ENCODE measurements around the gene FOSL2. TPM values are rescaled to one million over a fixed set of nuclear protein-coding genes. Genes with fewer than 3 reads are reported as not detected.

FOSL2 gene
- total and polyA plus RNA-seq, 4 donors = 23.5 to 97.9 (median 68.5) TPM

GRCh38 chr2:28344756-28345373 lies 47.8 kb upstream of the FOSL2 start:
- TF ChIP-seq, protein P1, sequence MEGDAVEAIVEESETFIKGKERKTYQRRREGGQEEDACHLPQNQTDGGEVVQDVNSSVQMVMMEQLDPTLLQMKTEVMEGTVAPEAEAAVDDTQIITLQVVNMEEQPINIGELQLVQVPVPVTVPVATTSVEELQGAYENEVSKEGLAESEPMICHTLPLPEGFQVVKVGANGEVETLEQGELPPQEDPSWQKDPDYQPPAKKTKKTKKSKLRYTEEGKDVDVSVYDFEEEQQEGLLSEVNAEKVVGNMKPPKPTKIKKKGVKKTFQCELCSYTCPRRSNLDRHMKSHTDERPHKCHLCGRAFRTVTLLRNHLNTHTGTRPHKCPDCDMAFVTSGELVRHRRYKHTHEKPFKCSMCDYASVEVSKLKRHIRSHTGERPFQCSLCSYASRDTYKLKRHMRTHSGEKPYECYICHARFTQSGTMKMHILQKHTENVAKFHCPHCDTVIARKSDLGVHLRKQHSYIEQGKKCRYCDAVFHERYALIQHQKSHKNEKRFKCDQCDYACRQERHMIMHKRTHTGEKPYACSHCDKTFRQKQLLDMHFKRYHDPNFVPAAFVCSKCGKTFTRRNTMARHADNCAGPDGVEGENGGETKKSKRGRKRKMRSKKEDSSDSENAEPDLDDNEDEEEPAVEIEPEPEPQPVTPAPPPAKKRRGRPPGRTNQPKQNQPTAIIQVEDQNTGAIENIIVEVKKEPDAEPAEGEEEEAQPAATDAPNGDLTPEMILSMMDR (IDR thresholded peaks at IDR 0.05; ENCODE audit: control extremely low read depth, extremely low read depth) = no peak
- Histone ChIP-seq H3K27ac (ENCODE audit: low read depth in 1 of 2, low read length in 1 of 2) (no peak overlapping the region), H3K9me3 (ENCODE audit: control insufficient read depth in 4 of 4, insufficient read depth in 3 of 4, low read length in 3 of 4) (no peaks in the 10 kb centered on the region), H3K36me3 (ENCODE audit: control insufficient read depth in 4 of 4, insufficient read depth in 4 of 4, low read length in 4 of 4) (no peaks in the 10 kb centered on the region), H3K9ac (ENCODE audit: insufficient read depth in 1 of 2, low read length in 2 of 2) (no peak overlapping the region), H3K4me3 (no peak overlapping the region), H3K27me3 (ENCODE audit: control insufficient read depth in 3 of 3, insufficient read depth in 3 of 3, low read length in 2 of 3) (peaks cover 0 to 4% (median 0%) of the 10 kb centered on the region in 3 donors), H3K4me1 (ENCODE audit: control insufficient read depth in 5 of 5, insufficient read depth in 5 of 5, low read length in 5 of 5) (peaks cover 0 to 27% (median 6%) of the 10 kb centered on the region in 5 donors)
- 87 to 91% methylated on average over 30 of the region's 30 CpGs for WGBS, 2 donors
- ATAC-seq (ENCODE audit: insufficient read depth, low FRiP score) (no peak), DNase-seq (no peak)

- no peak overlapping the region for H3K9ac ChIP-seq (ENCODE audit: insufficient read depth in 1 of 2, low read length in 2 of 2)
- WGBS, 2 donors = 88 to 91% methylated on average over 8 of the region's 8 CpGs
- no peaks in the 10 kb centered on the region for H3K9me3 ChIP-seq (ENCODE audit: control insufficient read depth in 4 of 4, insufficient read depth in 3 of 4, low read length in 3 of 4)
- no peak overlapping the region for H3K4me3 ChIP-seq
- peaks cover 0 to 4% (median 0%) of the 10 kb centered on the region in 3 donors for H3K27me3 ChIP-seq (ENCODE audit: control insufficient read depth in 3 of 3, insufficient read depth in 3 of 3, low read length in 2 of 3)
- TF ChIP-seq, protein P1 (IDR thresholded peaks at IDR 0.05; ENCODE audit: control extremely low read depth, extremely low read depth) = no peak
- H3K4me1 ChIP-seq (ENCODE audit: control insufficient read depth in 5 of 5, insufficient read depth in 5 of 5, low read length in 5 of 5) = peaks cover 0 to 27% (median 6%) of the 10 kb centered on the region in 5 donors
- no peak overlapping the region for H3K27ac ChIP-seq (ENCODE audit: low read depth in 1 of 2, low read length in 1 of 2)
- DNase-seq = no peak
- no peak for ATAC-seq (ENCODE audit: insufficient read depth, low FRiP score)
- H3K36me3 ChIP-seq (ENCODE audit: control insufficient read depth in 4 of 4, insufficient read depth in 4 of 4, low read length in 4 of 4) = no peaks in the 10 kb centered on the region
Measured at GRCh38 chr2:28345619-28346018, 47.0 kb upstream of the FOSL2 start.

DNA sequence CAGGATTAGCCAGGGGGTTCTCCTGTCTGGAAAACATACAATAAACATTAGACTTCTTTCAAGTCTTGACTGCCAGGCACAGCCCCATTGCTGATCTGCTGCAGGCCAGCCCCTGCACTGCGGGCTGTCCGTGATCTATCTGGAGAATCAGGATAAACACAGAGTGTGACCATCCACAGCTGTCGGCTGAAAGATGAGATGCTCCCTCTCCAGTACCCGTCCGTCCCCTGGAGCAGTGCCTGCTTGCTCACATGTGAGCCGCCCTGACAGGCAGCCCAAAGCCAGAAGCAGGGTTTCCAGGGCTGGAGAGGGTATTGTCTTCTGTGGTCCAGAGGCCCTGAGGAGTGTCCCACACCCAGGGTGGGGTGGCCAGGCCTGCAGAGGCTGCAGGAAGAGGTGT lies 46.1 kb upstream of the FOSL2 start:
- peaks cover 0 to 4% (median 0%) of the 10 kb centered on the region in 3 donors for H3K27me3 ChIP-seq (ENCODE audit: control insufficient read depth in 3 of 3, insufficient read depth in 3 of 3, low read length in 2 of 3)
- ATAC-seq (ENCODE audit: insufficient read depth, low FRiP score) = no peak
- H3K9me3 ChIP-seq (ENCODE audit: control insufficient read depth in 4 of 4, insufficient read depth in 3 of 4, low read length in 3 of 4) = no peaks in the 10 kb centered on the region
- no peak overlapping the region for H3K4me3 ChIP-seq
- H3K27ac ChIP-seq (ENCODE audit: low read depth in 1 of 2, low read length in 1 of 2) = no peak overlapping the region
- TF ChIP-seq, protein P1 (IDR thresholded peaks at IDR 0.05; ENCODE audit: control extremely low read depth, extremely low read depth) = no peak
- peaks cover 0 to 19% (median 6%) of the 10 kb centered on the region in 5 donors for H3K4me1 ChIP-seq (ENCODE audit: control insufficient read depth in 5 of 5, insufficient read depth in 5 of 5, low read length in 5 of 5)
- DNase-seq = peak; percentile 56 to 84 (median 68)
- H3K9ac ChIP-seq (ENCODE audit: insufficient read depth in 1 of 2, low read length in 2 of 2) = no peak overlapping the region
- WGBS, 2 donors = 82 to 90% methylated on average over 6 of the region's 6 CpGs
- H3K36me3 ChIP-seq (ENCODE audit: control insufficient read depth in 4 of 4, insufficient read depth in 4 of 4, low read length in 4 of 4) = no peaks in the 10 kb centered on the region
